Eye (tissue), 1 donor: ENCODE measurements around the gene IMPDH1.

Experiments
- DNase-seq: peaks from one replicate; pipeline ENCODE4 v3.0.0-alpha.2; 2015

IMPDH1 gene

GRCh38 chr7:128404886-128405470 is 4.8 kb downstream of the IMPDH1 start:
- no peak for DNase-seq

GRCh38 chr7:128404143-128404681 is 5.6 kb downstream of the IMPDH1 start:
- DNase-seq = no peak

DNA sequence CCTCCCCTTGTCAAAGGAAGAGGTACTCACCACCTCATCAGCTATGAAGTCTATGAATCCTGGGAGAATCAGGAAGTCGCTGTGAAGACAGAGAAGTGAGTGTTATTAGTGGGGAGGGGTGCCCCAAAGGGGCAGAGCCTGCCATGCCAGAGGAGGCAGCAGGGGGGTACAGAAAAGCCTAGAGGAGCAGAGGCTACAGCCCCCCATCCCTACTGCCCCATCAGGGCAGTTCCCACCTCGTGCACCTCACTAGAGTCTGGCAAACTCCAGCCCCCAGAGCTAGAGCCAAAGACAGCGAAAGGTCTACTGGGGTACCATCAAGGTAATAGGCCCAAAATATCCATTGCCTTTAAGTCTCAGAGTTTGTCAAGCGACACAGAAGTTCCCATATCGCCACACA is 6.1 kb downstream of the IMPDH1 start:
- DNase-seq = no peak

DNA sequence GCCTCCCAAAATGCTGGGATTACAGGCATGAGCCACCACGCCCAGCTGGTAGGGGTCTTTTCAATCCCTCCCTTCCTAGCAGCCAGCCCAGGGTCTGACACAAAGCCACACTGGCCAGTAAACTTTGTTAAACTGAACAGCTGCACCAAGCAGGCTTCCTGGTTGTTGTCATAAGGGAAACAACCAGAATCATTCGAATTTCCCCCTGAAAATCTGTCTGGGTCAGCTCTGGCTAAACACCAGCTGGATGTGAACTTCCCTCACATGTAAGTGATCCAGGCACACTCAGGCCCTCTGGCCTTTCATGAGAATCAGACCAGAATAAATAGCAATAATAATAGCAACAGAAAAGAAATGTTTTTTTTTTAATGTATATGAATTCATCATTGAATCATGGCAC is 7.4 kb downstream of the IMPDH1 start:
- DNase-seq = no peak

DNA sequence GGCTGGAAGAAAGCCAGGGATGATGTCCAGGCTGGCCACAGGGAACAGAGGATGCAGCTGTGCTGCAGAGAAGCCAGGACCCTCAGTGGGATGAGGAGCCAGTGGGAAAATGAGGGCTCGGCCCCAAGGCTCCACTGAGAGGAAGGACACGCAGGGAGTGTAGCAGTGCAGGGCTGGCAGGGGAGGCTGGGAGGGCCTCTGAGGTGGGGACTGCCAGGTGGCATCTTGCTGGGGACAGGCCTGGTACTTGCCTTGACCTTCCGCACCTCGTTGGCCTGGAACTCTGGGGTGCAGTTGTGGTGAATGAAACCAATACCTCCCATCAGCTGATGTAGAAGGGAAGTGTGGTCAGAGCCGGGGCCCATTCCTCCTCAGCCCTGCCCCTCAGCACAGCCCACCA is 9.2 kb downstream of the IMPDH1 start:
- no peak for DNase-seq

DNA sequence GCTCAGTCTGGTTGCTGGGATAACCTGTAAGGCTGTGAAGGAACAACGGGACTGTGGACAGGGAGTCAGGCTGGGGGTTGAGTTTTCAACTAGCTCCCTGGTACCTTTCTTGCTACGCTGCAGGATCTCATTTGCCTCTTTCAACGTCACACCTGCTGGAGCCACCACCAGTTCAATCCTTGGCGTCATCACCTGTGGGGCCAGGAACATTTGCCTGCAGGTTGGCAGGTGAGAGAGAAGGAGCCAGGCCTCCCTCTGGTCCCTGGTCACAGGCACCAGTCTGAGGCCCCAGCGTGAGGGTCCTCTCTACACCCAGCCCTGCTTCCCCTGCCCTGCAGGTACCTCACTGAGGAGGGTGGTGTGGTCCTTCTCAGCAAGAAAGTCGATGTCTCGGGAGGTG is 9.8 kb downstream of the IMPDH1 start:
- no peak for DNase-seq

DNA sequence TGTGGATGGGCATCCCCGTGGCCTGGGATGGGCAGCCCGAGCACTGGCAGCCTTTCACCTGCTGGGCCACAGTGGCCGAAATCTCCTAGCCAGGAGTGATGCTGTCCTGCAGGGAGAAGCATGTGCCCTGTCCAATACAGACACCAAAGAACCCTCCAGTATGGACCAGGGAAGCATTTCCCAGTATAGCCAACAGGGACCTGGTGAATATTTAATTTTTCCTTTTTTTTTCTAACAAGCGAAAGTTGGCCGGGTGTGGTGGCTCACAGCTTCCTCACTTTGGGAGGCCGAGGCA is 11.0 kb downstream of the IMPDH1 start:
- DNase-seq = no peak

DNA sequence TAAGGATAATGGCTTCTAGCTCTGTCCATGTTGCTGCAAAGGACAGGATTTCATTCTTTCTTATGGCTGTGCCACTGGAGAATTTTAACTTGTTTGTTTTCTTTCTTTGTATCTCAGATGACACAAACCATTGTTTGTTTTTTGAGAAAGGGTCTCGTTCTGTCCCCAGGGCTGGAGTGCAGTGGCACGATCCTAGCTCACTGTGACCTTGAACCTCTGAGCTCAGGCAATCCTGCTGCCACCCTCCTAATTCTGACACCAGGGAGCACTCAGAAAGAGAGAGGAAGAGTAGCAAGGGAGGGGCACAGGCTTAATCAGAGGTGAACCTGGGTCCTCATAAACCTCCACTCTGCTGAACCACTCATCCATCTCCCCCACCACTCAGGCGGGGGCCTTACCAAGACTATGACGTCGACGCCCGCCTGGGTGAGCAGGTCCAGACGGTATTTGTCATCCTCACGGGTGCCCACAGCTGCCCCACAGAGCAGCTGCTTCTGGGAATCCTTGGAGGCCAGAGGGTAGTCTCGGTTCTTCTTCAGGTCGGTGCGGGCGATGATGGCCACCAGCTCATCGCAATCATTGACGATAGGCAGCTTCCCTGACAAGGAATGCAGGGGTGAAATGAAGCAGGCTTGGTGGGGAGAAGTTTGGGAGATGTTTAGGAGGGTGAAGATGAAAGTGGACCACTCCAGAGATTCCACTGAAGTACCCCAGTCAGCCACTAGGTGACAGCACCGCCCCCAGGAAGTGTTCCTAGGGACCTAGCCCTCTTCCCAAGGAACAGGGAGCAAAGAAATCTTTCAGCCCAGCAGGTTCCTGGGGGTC is 11.6 kb downstream of the IMPDH1 start:
- DNase-seq = peak; percentile 74

- DNase-seq = no peak
Observed at GRCh38 chr7:128396357-128396756, 13.4 kb downstream of the IMPDH1 start.

DNA sequence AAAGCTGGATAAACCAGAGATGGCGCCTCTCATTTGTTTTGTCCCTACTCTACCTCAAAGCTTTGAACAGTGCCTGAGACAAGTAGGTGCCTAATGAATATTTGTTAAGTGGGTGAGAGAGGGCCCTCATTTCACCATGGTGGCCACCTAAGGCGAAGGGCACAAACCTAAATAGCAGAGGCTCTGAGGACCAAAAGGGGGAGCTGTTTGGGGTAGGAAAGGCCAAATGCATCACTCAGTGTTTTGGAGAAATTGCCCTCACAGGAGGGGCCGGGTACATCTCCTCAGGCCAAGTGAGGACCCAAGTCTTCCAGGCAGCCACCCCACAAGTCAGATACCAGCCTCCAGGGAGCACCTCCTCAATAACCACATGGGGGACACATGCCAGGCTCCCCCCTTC is 14.0 kb downstream of the IMPDH1 start:
- no peak for DNase-seq

DNA sequence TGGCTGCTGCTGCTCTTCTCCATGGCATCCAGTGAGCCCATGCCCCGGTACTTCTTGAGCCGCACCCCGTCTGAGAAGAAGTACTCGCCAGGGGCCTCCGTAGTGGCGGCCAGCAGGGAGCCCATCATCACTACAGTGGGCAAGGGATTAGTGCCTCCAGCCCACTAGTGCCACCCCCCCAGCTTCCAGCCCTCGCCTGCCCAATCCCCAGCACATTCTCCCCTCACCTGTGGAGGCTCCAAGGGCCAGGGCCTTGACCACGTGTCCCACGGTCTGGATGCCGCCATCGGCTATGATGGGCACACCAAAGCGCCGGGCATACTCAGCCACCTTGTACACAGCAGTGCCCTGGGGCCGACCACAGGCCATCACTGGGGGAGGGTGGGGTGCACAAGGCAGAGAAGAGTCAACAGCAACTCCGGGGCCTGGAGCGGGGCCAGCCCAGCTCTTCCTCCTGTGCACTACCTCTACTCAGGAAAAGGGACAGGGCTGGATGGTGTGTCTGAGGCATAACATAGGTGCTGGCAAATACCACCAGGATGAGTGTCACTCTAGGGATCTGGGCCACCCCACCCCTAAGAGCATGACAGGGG is 14.8 kb downstream of the IMPDH1 start:
- DNase-seq = no peak

DNA sequence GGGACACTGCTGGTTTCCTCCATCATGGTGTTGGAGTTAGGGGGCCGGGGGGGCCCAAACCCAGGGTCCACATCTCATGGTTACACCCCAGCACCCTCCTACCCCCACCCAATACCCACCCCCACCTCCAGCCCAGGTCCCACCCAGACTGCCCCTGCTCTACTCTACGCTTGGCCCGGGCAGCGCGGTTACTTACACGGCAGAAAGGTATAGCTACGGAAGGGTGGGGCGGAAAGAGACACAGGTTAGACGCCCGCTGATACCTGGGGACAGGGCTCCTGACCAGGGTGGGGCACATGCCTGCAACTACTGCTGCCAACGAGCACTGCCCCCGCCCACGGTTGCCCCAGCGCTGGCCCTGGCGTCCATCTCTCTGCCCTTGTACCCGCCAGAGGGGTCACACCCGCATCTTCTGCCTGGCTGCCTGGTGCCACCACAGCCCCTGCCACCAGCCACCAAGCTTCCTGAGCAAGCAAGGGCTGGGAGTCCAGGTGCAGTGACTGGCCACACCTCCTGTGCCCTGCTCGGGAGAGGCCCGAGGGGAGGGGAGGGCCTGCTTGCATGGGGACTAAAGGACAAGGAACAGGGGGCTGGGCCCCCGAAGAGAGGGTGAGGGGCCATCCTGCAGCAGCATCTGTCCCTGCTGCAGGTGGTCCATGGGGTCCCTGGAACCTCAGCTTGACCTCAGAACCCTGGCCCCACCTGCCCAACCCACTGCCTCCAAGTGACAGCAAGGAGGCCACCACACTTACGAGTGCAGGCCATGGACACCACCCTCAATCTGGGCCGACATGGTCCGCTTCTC is 16.1 kb downstream of the IMPDH1 start:
- no peak for DNase-seq

- no peak for DNase-seq
Observed at GRCh38 chr7:128392446-128393327, 17.1 kb downstream of the IMPDH1 start.

DNA sequence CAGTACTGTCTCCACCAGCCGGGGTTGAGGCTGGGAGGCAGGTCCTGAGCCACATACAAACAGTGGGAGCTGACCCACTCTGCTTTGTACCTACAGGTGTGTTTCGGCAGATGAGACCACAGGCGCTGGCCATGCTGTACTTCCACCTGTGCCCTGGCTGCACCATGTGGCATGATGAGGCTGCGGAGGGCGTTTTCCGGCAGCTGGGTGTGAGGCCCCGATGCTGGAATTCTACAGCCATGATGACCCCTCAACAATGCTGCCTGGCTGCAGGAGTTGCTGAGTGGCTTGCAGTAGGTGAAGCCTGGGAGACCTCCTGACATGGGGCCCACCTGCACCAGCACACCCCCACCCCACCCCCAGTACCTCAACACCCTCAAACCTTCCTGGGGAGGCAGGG is 18.0 kb downstream of the IMPDH1 start:
- DNase-seq = no peak

DNA sequence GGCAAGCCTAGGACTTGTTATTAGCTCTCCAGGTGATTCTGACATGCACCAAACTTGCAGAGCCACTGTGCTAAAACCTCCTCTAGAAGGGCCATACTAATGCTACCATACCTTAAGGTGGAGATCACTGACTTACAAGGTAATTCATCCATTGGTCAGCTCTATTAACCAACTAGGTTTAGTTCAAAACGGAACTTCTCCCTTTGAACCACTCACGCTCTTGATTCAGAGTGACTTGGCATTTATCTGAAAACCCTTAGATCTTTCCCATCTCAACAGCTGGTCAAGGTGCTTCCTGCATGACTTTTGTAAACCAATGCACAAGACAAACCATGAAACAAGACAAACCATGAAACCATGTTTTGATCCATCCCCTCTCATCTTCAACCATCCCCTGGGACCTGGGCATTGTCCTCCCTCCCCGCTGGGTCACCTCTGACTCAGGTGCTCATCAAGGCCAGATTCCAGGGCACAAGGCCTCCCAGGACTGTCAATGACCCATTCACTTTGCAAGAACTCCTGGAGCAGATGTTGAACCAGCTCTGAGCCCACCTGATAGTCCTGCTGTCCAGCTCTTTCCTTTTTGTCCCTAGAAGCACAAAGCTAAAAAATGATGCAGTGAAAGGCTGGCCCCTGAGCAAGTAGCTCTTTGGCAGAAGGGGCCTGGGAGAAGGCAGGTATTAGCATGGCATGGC is 18.8 kb downstream of the IMPDH1 start:
- no peak for DNase-seq

DNA sequence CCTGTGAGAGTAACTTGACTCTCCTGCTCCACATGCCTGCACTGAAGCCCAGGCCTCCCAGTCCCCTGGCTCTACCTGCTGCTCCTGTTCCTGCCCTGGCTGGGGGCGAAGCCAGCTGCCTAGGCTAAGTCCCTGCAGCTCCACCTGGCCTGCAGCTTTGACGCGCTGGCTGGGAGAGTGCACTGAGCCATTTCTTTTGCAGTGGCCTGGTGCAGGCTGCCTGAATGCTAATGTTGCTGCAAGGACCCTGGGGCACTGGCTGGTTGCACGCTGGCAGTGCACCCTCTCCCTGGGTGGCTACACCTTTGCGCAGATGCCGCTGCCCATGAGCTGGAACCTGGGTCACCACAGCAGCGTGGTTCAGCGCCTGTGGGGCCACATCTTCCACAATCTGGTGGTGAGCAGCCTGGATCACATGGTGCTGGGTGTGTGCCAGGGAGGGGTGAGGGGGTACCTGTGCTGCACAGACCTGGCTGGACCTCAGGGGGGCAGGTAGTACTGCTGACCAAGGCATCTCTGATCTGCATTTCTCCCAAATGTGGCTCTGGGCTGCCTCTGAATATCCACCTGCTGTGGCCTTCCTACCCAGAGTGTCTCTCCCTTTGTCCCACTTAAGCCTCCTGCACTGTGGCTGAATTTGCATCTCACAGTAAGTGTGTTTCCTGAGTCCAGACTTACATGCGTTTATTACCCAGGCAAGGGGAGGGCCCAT is 20.0 kb downstream of the IMPDH1 start:
- no peak for DNase-seq

DNA sequence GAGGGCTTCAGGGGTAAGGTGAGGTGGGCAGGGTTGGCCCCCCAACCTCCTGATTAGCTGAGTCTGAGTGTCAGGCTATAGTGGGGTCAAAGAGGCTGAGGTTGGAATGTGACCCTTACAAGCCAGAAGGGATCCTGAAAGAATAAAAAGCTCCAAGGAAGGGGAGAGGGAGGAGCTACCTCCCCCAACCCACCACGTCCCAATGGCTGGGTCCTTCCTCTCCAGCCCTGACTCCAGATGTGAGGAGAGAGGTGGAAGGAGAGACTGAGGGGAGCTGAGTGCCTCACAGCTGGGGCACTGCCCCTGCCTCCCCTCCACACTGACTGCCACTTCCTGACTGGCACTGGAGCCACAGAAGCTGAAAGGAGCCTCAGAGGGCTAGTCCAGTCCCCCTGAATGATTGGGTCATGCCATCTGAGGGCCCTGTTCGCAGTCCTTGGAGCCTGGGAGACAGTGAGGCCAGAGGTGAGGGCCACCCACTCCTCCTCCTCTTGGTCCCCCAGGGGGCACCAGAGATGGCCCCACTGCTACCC is 20.6 kb downstream of the IMPDH1 start:
- no peak for DNase-seq

DNA sequence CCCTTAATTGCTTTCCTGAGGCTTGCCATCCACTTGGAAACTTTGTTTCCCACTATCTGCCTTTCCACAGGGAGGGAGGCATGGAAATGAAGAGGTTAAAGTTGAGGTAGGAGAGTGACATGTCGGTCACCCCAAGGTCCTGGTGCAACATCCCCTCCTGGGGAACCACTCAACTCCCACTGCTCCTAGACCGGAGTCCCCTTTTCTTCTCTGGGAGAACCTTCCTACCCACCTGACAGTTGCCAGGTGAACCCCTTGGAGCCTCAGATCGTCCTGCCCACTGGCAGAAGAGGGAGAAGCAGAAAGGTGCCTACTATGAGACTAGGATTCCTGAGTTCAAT is 21.7 kb downstream of the IMPDH1 start:
- no peak for DNase-seq

DNA sequence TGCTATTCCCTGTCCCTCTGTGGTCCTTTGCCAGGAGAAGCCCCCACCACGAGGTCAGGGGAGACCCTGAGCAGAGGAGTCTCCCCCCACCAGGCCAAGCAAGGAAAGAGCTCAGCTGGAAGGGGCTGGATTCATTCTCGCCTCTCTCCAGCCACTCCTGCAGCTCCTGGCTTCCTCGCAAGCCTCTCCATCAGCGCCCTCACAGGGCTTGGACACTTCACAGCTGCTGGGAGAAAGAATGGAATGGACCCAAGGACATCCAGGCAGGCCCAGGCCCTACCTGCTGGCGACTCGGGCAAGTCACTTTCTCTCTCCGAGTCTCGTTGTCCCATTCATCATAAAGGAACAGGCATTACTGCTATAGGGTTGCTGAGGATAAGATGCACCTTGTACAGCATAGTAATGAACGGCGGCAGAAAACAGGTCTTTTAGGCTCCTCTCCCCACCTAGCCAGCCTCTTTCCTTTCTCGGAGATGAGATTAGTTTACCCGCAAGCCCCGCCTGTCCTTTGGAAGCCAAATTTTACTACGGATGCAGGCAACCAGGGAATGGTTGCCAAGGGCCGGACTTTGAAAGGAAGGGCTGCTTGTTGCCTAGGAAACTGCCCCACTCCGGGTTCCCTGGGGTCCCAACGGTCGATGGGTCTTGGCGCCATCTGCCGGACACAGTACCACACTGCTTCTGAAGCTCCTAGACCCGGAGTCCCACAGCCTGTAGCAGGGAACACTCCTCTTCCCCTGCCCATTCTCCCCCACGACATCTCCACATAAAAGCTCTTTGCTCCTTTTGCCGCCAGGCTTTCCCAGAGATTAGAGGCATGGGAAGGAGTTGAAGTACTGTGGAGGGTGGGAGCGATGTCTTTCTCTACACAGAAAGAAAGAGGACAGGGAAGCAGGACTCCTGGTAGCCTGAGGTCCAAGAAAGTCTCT is 22.3 kb downstream of the IMPDH1 start:
- peak; percentile 95 for DNase-seq
